WTC11 (cell line): ENCODE measurements around the gene CISH. TPM values are rescaled to one million over a fixed set of nuclear protein-coding genes. Genes with fewer than 3 reads are reported as not detected.

Source experiments
- ATAC-seq: fragments of 200-7000 bp; cut with Tn5 transposase; 2 replicates; pipeline ENCODE4 v1.10.0; 2021; ENCODE audit warnings: mild to moderate bottlenecking, moderate library complexity
- CTCF ChIA-PET: fragments of 300-600 bp; sonication (Branson Sonifier 250); formaldehyde crosslinking; loops from one replicate; lab custom pipeline; 2021; ENCODE audit warnings: antibody characterized with exemption; lab: Charles Lee
- POLR2A ChIA-PET: fragments of 350-600 bp; sonication (Branson Sonifier 250); formaldehyde crosslinking; loops from one replicate; lab custom pipeline; 2021; ENCODE audit warnings: antibody characterized with exemption; lab: Charles Lee
- DNase-seq: peaks from one replicate; pipeline ENCODE4 v3.0.0; 2021; ENCODE audit warnings: low spot score
- H3K27ac Mint-ChIP-seq: 2 replicates; pipeline ENCODE4 v1.8.0; 2021; ENCODE audit warnings: mixed read lengths
- H3K27me3 Mint-ChIP-seq: 2 replicates; pipeline ENCODE4 v1.8.0; 2021; ENCODE audit warnings: low read depth, mild to moderate bottlenecking, moderate library complexity, mixed read lengths
- H3K36me3 Mint-ChIP-seq: 2 replicates; pipeline ENCODE4 v1.8.0; 2021; ENCODE audit warnings: mixed read lengths
- H3K4me1 Mint-ChIP-seq: 2 replicates; pipeline ENCODE4 v1.8.0; 2022; ENCODE audit warnings: mixed read lengths
- H3K4me3 Mint-ChIP-seq: 2 replicates; pipeline ENCODE4 v1.8.0; 2021; ENCODE audit warnings: mild to moderate bottlenecking, moderate library complexity, mixed read lengths
- H3K9me3 Mint-ChIP-seq: 2 replicates; pipeline ENCODE4 v1.8.0; 2021; ENCODE audit warnings: mixed read lengths
- ERG ChIP-seq: fragments of 250-450 bp; sonication (Bioruptor Pico); IDR thresholded peaks from 2 replicates; pipeline ENCODE4 v1.8.0; 2021; ENCODE audit warnings: mild to moderate bottlenecking
- FOXP1 ChIP-seq: sonication (generic); formaldehyde crosslinking; IDR thresholded peaks from 2 replicates; pipeline ENCODE4 v1.8.0; 2022; ENCODE audit warnings: missing genetic modification reagents, mild to moderate bottlenecking, moderate library complexity, borderline replicate concordance
- FOXP4 ChIP-seq: sonication (generic); formaldehyde crosslinking; IDR thresholded peaks from 2 replicates; pipeline ENCODE4 v1.8.0; 2022; ENCODE audit warnings: mild to moderate bottlenecking, missing genetic modification reagents
- GRHL2 ChIP-seq: fragments of 250-450 bp; sonication (Bioruptor Pico); IDR thresholded peaks from 2 replicates; pipeline ENCODE4 v1.8.0; 2022; ENCODE audit warnings: mild to moderate bottlenecking, moderate library complexity; ENCODE audit not compliant: insufficient replicate concordance, severe bottlenecking
- MXD4 ChIP-seq: fragments of 250-450 bp; sonication (Bioruptor Pico); IDR thresholded peaks from 2 replicates; pipeline ENCODE4 v1.8.0; 2021; ENCODE audit warnings: mild to moderate bottlenecking, moderate library complexity, borderline replicate concordance
- RELA ChIP-seq: sonication (generic); formaldehyde crosslinking; IDR thresholded peaks from 2 replicates; pipeline ENCODE4 v1.8.1; 2022; ENCODE audit warnings: missing genetic modification reagents, mild to moderate bottlenecking, borderline replicate concordance
- SMAD3 ChIP-seq: sonication (generic); formaldehyde crosslinking; IDR thresholded peaks from 2 replicates; pipeline ENCODE4 v1.8.0; 2022; ENCODE audit warnings: missing genetic modification reagents, mild to moderate bottlenecking, borderline replicate concordance
- SP1 ChIP-seq: sonication (generic); formaldehyde crosslinking; conservative IDR thresholded peaks from 2 replicates; pipeline ENCODE4 v1.8.1; 2022; ENCODE audit warnings: missing genetic modification reagents
- ZBTB21 ChIP-seq: sonication (generic); formaldehyde crosslinking; IDR thresholded peaks from 2 replicates; pipeline ENCODE4 v1.8.1; 2023; ENCODE audit warnings: mild to moderate bottlenecking, missing genetic modification reagents, borderline replicate concordance
- ZMAT4 ChIP-seq: fragments of 250-450 bp; sonication (Bioruptor Pico); IDR thresholded peaks from 2 replicates; pipeline ENCODE4 v1.9.0; 2021; ENCODE audit warnings: mild to moderate bottlenecking
- ZNF232 ChIP-seq: sonication (generic); formaldehyde crosslinking; IDR thresholded peaks from 2 replicates; pipeline ENCODE4 v1.8.0; 2022; ENCODE audit warnings: mild to moderate bottlenecking, missing genetic modification reagents
- ZNF281 ChIP-seq: sonication (generic); formaldehyde crosslinking; IDR thresholded peaks from 2 replicates; pipeline ENCODE4 v1.8.0; 2023; ENCODE audit warnings: mild to moderate bottlenecking, missing genetic modification reagents
- ZNF416 ChIP-seq: fragments of 250-450 bp; sonication (Bioruptor Pico); IDR thresholded peaks from 2 replicates; pipeline ENCODE4 v1.9.0; 2021; ENCODE audit warnings: mild to moderate bottlenecking, inconsistent platforms
- total RNA-seq: library from RNA; stranded (reverse); gene quantifications from 3 replicates; pipeline ENCODE4 v1.2.3, GENCODE V29; 2021
- TF ChIP-seq, protein P1 (sequence below): sonication (generic); formaldehyde crosslinking; IDR thresholded peaks from 2 replicates; pipeline ENCODE4 v1.8.1; 2023; ENCODE audit warnings: mild to moderate bottlenecking, missing genetic modification reagents, moderate library complexity
- TF ChIP-seq, protein P2 (sequence below): sonication (generic); formaldehyde crosslinking; IDR thresholded peaks from 2 replicates; pipeline ENCODE4 v1.8.1; 2023; ENCODE audit warnings: mild to moderate bottlenecking, missing genetic modification reagents
- TF ChIP-seq, protein P3 (sequence below): fragments of 250-450 bp; sonication (Bioruptor Pico); conservative IDR thresholded peaks from 2 replicates; pipeline ENCODE4 v1.9.0; 2021; ENCODE audit warnings: mild to moderate bottlenecking
- TF ChIP-seq, protein P4 (sequence below): sonication (generic); formaldehyde crosslinking; IDR thresholded peaks from 2 replicates; pipeline ENCODE4 v1.8.0; 2022; ENCODE audit warnings: missing genetic modification reagents

Gene CISH
- total RNA-seq, 1 experiment from 2014 or later, result 2.4 TPM

GRCh38 chr3:50599716-50600118, 11.9 kb downstream of the CISH start:
- Mint-ChIP-seq H3K9me3 (no peaks in the 10 kb centered on the region), H3K27ac (no peak overlapping the region), H3K4me3 (no peak overlapping the region), H3K36me3 (no peaks in the 10 kb centered on the region), H3K4me1 (no peaks in the 10 kb centered on the region), H3K27me3 (peaks cover 3% of the 10 kb centered on the region)
- no peak for ATAC-seq
- ChIA-PET POLR2A (no interaction called here), CTCF (no interaction called here)
- TF ChIP-seq SMAD3 (CRISPR knock-in tag) (no peak), ZNF416 (CRISPR knock-in tag) (no peak), ZNF232 (CRISPR knock-in tag) (no peak), ZNF281 (CRISPR knock-in tag) (no peak)
- TF ChIP-seq, protein P1, sequence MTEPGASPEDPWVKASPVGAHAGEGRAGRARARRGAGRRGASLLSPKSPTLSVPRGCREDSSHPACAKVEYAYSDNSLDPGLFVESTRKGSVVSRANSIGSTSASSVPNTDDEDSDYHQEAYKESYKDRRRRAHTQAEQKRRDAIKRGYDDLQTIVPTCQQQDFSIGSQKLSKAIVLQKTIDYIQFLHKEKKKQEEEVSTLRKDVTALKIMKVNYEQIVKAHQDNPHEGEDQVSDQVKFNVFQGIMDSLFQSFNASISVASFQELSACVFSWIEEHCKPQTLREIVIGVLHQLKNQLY, result no peak
- DNase-seq, result no peak

- POLR2A ChIA-PET, result no interaction called here
- TF ChIP-seq, protein P2, sequence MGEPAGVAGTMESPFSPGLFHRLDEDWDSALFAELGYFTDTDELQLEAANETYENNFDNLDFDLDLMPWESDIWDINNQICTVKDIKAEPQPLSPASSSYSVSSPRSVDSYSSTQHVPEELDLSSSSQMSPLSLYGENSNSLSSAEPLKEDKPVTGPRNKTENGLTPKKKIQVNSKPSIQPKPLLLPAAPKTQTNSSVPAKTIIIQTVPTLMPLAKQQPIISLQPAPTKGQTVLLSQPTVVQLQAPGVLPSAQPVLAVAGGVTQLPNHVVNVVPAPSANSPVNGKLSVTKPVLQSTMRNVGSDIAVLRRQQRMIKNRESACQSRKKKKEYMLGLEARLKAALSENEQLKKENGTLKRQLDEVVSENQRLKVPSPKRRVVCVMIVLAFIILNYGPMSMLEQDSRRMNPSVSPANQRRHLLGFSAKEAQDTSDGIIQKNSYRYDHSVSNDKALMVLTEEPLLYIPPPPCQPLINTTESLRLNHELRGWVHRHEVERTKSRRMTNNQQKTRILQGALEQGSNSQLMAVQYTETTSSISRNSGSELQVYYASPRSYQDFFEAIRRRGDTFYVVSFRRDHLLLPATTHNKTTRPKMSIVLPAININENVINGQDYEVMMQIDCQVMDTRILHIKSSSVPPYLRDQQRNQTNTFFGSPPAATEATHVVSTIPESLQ, result no peak
- no peak for TF ChIP-seq RELA (CRISPR knock-in tag)
- TF ChIP-seq FOXP1 (CRISPR knock-in tag), result no peak
- no peak for TF ChIP-seq ERG (CRISPR knock-in tag)
- TF ChIP-seq, protein P3, sequence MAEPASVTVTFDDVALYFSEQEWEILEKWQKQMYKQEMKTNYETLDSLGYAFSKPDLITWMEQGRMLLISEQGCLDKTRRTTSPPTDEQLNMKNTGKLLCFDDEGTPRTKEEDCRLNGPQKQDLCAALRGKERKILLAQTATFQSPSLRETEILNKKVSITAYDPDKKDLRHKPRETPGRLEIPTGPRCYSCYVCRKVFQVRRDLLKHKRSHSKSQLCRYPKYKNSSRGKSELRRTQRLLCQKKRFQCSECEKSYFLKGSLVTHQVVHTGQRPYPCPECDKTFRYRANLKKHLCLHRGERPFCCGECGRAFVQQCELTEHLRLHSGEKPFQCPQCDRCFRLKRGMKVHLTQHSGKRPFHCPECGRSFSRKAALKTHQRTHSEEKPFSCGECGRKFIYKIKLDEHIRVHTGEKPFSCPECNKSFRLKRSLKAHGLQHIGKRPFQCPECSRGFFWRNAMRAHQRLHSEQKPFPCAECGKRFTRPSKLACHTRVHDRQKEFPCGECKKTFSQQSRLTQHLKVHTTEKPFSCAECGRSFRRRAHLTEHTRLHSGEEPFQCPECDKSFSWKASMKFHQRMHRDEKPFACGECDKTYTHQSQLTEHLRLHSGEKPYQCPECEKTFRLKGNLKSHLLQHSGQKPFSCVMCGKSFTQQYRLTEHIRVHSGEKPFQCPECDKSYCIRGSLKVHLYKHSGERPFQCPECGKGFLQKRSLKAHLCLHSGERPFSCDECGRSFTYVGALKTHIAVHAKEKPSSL (CRISPR knock-in tag), result no peak
- TF ChIP-seq ZBTB21, result no peak
- TF ChIP-seq SP1 (CRISPR knock-in tag), result no peak
- TF ChIP-seq FOXP4 (CRISPR knock-in tag), result no peak
- TF ChIP-seq SMAD3 (CRISPR knock-in tag), result no peak
- no peak for TF ChIP-seq ZNF232 (CRISPR knock-in tag)
- no peak for TF ChIP-seq ZMAT4 (CRISPR knock-in tag)
- TF ChIP-seq, protein P4, sequence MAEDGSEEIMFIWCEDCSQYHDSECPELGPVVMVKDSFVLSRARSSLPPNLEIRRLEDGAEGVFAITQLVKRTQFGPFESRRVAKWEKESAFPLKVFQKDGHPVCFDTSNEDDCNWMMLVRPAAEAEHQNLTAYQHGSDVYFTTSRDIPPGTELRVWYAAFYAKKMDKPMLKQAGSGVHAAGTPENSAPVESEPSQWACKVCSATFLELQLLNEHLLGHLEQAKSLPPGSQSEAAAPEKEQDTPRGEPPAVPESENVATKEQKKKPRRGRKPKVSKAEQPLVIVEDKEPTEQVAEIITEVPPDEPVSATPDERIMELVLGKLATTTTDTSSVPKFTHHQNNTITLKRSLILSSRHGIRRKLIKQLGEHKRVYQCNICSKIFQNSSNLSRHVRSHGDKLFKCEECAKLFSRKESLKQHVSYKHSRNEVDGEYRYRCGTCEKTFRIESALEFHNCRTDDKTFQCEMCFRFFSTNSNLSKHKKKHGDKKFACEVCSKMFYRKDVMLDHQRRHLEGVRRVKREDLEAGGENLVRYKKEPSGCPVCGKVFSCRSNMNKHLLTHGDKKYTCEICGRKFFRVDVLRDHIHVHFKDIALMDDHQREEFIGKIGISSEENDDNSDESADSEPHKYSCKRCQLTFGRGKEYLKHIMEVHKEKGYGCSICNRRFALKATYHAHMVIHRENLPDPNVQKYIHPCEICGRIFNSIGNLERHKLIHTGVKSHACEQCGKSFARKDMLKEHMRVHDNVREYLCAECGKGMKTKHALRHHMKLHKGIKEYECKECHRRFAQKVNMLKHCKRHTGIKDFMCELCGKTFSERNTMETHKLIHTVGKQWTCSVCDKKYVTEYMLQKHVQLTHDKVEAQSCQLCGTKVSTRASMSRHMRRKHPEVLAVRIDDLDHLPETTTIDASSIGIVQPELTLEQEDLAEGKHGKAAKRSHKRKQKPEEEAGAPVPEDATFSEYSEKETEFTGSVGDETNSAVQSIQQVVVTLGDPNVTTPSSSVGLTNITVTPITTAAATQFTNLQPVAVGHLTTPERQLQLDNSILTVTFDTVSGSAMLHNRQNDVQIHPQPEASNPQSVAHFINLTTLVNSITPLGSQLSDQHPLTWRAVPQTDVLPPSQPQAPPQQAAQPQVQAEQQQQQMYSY (CRISPR knock-in tag), result no peak
- no peak for TF ChIP-seq GRHL2 (CRISPR knock-in tag)
- no peak for TF ChIP-seq MXD4 (CRISPR knock-in tag)
Observed at GRCh38 chr3:50599115-50599715, 12.4 kb downstream of the CISH start.

More at GRCh38 chr3:50599115-50599715, 12.4 kb downstream of the CISH start:
- H3K27ac Mint-ChIP-seq, result no peak overlapping the region
- CTCF ChIA-PET, result interaction anchor here (1.7 kb wide), 1 partner anchor 184 kb away, joined by 4 read pairs; no protein-coding TSS in a partner anchor
- no peak for DNase-seq
- H3K36me3 Mint-ChIP-seq, result no peaks in the 10 kb centered on the region
- no peak for ATAC-seq
- H3K27me3 Mint-ChIP-seq, result peaks cover 3% of the 10 kb centered on the region
- H3K4me1 Mint-ChIP-seq, result no peaks in the 10 kb centered on the region
- H3K4me3 Mint-ChIP-seq, result no peak overlapping the region
- H3K9me3 Mint-ChIP-seq, result no peaks in the 10 kb centered on the region
